CD4-positive, alpha-beta T cell treated with Interleukin-12 subunit alpha and Interleukin-12 subunit beta, for 1 hour (primary cell): ENCODE data around the gene CDH16.
"Not testable (repeated sequence)": the region's sequence is repeated elsewhere in the genome, so short reads cannot be mapped to it uniquely, and the experiment has no call there.

Experiments used
- DNase-seq: peaks from one replicate; pipeline ENCODE4 v3.0.0-alpha.2; 2020

The CDH16 gene

GRCh38 chr16:66918803-66919568, at the start of gene CDH16:
TSS of gene CDH16 (minus strand) at chr16:66918885. CDS start at chr16:66918065, 820 bp downstream.
- DNase-seq = no peak

DNA sequence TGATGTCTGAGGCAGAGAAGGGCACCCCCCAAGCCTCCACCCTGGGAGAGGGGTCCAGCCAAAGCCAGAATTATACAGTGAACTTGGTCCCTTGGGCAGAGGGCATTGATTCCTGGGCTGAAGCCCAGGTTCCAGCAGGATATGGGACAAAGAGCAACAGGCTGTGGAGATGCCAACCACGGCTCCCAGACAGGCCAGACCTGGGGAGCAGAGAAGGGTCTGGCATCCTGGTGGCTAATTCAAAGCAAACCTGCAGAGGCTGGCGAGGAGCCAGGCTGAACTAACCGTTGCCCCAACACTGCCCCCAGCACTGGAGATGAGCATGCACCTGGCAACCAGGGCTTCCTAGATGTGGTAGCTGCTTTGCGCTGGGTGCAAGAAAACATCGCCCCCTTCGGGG, 45.4 kb upstream of the CDH16 start:
- DNase-seq = no peak

DNA sequence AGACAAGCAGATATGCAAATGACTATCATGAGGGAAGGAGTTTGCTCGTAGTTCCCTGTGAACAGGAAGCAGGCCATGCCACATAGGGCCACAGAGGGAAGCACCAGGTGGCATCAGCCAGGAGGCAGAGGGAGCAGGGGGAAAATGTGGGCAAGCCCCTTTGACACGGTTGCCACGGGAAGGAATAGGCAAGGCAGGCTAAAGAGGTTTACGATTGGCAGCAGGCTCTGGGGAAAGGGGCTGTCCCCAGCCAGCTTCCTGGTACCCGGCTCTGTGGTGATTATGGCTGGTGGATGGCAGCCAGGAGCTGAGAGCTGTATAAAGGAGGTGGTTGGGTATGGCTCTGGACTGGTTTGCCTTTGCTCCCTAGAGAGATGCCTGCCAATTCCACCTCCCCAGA, 43.2 kb upstream of the CDH16 start:
- no peak for DNase-seq

DNA sequence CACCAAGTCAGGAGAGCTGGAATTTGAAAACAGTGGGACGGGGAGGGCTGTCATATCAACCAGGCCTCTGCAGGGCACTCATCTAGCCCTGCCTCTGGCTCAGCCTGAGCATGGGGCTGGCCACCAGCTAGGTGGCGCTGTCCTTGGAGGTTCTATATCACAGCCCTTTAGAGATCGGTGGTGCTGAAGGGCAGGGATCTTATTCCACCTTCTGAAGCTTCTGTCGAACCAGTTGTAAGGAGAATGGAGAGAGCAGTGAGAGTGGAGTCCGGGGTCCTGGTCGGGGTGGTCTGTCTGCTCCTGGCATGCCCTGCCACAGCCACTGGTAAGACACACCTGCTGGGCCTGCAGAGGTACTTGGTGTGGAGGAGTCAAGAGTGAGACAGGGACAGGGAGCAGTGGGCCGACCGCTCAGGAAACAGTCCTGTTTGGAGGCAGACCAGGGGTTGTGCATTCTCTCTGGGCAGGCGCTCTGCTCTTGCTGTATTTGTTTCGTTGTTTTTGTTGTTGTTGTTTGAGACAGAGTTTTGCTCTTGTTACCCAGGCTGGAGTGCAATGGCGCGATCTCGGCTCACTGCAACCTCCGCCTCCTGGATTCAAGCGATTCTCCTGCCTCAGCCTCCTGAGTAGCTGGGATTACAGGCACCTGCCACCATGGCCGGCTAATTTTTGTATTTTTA, 42.5 kb upstream of the CDH16 start, which contains the start of gene CES3:
Gene CES3, plus strand, starts transcription at position 202 of the 680 bp plus-strand sequence. Its CDS starts 42 bp downstream, at position 244.
- peak; percentile 63 for DNase-seq

GRCh38 chr16:66960270-66960669, 41.6 kb upstream of the CDH16 start:
- no peak for DNase-seq

DNA sequence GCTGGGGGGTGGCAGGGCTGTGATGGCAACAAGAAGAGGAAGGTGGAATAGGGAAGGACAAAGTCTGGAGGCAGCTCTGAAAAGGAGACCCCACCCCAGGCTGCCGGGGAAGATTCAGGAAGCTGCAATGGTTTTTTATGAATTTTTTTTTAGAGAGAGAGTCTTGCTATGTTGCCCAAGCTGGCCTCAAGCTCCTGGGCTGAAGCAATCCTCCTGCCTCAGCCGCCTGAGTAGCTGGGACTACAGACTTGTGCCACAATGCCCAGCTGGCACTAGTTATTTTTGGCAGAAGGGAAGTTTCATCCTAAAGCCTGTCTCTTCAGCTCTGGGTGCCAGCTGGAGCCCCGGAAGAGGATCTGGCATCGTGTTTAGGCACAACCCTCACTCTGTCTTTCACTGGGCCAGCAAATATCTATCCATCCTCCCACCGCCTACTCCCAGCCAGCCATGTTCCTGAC, 41.0 kb upstream of the CDH16 start:
- no peak for DNase-seq

GRCh38 chr16:66958857-66959703, 40.4 kb upstream of the CDH16 start:
- DNase-seq = no peak

GRCh38 chr16:66956154-66956457, 37.4 kb upstream of the CDH16 start:
- not testable (repeated sequence) for DNase-seq

DNA sequence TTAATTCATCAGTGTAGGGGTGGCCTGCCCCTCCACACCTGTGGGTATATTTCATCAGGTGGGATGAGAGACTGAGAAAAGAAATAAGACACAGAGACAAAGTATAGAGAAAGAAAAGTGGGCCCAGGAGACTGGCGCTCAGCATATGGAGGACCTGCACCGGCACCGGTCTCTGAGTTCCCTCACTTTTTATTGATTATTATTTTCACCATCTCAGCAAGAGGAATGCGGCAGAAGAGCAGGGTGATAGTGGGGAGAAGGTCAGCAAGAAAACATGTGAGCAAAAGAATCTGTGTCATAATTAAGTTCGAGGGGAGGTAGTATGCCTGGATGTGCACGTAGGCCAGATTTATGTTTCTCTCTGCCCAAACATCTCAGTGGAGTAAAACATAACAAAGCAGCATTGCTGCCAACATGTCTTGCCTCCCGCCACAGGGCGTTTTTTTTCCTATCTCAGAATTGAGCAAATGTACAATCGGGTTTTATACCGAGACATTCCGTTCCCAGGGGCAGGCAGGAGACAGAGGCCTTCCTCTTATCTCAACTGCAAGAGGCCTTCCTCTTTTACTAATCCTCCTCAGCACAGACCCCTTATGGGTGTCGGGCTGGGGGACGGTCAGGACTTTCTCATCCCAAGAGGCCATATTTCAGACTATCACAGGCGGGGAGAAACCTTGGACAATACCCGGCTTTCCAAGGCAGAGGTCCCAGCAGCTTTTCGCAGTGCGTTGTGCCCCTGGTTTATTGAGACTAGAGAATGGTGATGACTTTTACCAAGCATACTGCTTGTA, 36.9 kb upstream of the CDH16 start:
- DNase-seq = not testable (repeated sequence)

- DNase-seq = peak; percentile 77
Observed at GRCh38 chr16:66954097-66954659, 35.5 kb upstream of the CDH16 start.

DNA sequence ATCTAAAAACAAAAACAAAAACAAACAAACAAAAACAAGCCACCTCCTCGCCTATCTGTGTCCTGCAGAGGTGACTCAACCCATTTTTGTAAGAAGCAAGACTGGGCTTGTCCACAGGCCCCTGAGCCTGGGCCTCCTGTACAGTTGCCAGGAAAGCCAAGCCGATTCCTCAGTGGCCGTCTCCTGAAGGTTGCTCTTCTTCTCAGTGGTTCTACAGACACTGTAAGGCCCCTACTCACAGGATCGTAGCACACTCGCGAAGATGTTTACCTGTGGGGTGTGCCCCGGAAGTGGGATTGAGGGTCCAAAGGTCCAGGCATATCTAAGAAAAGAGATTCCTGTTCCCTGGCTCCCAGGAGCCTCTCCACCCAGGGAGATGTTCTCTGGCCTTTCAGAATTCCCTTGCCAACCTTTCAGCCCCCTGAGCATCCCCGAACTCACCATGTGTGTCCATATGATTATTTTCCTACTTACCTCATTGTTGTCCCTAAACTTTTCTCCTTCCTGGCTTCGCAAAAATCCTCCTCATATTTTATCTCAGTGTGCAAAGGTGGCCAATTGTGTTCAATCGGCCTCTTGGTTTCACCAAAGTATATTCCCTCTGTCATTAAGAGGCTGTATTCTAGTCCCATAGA, 34.9 kb upstream of the CDH16 start:
- DNase-seq = no peak

DNA sequence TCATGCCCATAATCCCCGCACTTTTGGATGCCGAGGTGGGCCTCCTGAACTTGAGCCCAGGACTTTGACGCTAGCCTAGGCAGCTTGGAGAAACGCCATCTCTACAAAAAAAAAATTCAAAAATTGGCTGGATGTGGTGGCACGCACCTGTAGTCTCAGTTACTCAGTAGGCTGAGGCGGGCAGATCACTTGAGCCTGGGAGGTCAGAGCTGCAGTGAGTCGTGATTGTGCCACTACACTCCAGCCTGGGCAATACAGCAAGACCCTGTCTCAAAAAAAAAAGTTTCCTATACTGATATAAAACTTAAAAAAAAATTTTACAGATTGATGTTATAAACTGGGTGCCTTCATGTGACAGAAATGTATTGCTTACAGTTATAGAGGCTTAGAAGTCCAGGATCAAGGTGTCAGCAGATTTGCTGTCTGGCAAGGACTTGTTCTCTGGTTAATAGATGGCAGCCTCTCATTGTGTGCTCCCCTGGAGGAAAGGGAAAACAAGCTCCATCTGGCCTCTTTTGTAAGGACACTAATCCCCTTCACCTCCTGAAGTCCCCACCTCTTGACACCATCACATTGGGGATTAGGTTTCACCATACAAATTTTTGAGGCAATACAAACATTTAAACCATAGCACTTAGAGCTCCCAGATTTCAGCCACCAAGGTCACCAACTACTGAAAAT, 33.9 kb upstream of the CDH16 start:
- DNase-seq = no peak

DNA sequence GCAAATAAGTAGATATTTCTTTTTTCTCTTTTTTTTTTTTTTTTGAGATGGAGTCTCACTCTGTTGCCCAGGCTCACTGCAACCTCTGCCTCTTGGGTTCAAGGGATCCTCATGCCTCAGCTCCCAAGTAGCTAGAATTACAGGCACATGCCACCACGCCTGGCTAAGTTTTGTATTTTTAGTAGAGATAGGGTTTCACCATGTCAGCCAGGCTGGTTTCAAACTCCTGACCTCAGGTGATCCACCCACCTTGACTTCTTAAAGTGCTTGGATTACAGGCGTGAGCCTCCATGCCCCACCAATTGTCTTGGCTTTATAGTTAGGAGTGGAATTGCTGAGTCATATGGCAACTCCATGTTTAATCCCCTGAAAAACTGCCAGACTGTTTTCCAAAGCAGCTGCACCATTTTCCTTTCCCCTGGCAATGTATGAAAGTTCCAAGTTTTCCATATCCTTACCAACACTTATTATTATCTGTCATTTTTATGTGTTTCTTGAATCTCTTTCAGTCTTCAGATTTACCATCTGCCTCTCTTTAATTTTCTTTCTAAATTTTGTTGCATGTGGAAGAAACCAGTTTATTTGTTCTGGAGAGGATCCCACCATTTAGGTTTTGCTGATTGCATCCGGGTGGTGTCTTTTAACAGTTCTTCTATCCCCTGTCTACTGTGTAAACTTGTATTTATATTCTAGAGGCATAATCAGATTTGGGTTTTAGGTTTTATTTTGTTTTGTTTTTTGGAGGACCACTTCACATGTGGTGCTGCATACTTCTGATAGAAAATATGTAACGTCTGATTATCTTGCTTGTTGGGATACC, 32.5 kb upstream of the CDH16 start:
- DNase-seq = no peak

GRCh38 chr16:66950437-66950836, 31.8 kb upstream of the CDH16 start:
- DNase-seq = no peak

DNA sequence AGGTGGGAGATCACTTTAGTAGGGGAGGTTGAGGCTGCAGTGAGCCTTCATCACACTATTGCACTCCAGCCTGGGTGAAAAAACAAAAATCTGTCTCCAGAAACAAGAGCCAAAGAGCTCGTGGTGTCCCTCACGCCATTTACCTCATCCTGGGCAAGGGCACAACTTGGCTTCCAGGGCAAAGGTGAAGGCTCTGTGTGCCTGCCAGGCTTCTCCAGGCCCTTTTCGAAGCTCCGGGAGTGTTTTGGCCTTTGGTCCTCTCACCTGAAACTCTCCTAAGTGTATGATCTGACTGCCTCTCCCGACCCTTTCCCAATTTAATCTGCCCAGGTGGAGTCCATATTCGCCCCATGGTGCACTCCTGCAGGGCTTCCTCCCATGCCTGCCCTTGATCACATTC, 30.8 kb upstream of the CDH16 start:
- DNase-seq = no peak

DNA sequence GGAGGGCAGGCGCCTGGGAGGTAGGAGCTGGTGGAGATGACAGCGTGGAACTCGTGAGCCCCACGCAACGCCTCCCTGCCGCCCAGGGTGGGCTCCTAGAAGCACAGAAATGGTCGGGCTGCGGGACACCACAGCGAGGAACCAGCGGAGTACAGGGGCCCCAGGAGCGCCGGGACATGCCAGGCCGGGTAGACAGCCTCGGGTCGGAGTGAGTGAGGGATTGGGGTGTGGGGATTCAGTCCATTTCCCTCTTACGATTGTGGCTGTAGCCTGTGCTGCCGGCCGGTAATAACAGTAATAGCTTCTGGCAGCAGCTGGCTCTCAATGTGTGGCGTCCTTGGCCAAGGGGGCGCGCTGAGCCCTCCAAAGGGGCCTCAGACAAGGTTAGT, 30.1 kb upstream of the CDH16 start:
- no peak for DNase-seq

DNA sequence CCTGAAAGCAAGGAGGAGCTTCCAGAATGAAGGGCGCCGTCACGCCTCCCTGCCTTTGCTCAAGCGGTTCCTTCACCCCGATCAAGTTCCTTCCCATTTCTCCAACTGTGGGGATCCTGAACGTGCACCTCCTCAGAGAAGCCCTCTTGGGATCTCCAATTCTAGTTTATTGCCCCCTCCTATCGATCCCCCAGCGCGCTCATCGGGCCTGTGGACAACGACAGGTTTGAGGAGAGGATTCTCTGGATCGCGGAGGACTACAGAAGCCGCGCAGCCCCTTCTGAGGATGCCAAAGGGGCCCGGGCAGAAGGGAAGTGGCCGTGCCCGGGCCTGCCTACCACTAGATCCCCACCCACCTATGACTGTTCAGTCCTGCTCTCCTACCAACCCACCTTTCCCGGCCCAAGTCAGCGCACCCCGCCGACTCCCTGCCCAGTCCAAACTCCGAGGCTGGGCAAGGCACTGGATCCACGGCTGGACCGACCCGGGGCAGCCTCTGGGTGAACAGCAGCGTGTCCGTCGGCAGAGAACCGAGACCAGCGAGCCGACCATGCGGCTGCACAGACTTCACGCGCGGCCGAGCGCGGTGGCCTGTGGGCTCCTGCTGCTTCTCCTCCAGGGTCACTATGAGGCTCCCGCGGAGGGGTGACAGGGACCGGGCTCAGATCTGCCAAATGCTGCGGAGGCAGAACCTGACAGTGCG, 29.6 kb upstream of the CDH16 start:
- no peak for DNase-seq

GRCh38 chr16:66947302-66948065, 28.8 kb upstream of the CDH16 start:
- peak; percentile 86 for DNase-seq

GRCh38 chr16:66946974-66947301, 28.3 kb upstream of the CDH16 start:
- DNase-seq = no peak
